ENCODE results near the gene ALOX5AP.

DNA sequence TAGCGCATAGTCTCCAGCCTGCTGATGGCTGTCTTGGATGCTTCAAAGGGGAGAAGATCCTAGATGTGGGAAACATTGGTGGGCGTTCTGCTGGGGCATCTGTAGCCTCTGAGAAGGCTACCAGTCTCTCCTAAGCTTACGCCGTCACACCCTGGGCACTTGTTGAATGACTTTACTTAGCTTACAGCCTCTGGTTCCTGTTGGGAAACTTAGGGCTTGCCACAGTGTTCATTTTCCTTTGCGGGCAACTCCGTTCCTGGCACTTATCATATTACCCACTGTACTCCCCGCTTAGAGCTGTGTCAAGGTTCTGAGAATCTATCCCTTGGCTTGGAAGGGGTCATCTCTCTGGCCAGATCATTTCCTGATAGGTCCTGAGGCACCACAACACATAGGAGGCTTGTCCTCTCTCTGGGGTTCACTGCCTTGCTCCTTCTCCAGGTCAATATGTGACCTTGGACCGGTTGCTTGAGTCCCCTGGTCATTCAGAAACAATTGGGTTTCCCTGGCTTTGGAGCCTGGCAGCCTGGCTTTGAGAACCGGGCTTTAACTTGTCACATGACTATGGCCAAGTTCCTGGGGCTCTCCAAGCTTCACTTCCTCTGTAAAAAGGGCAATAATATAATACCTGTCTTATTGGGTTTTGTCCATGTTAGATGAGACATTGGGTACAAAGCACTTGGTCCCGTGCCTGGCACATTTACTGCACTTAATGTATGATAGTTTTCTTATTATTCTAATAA is 20.5 kb upstream of the ALOX5AP start:
- TF ChIP-seq GATA3 (IDR thresholded peaks at IDR 0.05; ENCODE audit: low read depth, low read length): no peak
- TF ChIP-seq GATA2 (IDR thresholded peaks at IDR 0.05; ENCODE audit: low read depth, low read length): no peak

Data from SH-SY5Y (cell line).